HL-60 (cell line): Measurements from ENCODE around the gene CEP72.

Experiments used
- POLR2AphosphoS5 ChIP-seq: IDR thresholded peaks from 2 replicates; pipeline ENCODE4 v1.6.1; 2012; ENCODE audit warnings: low read depth
- TF ChIP-seq, protein P1 (sequence below): IDR thresholded peaks from one replicate; pipeline ENCODE4 v1.5.1; 2011; ENCODE audit warnings: low read length, control low read depth, inconsistent platforms; ENCODE audit not compliant: insufficient read depth

GRCh38 chr5:633501-633955 is 21.4 kb downstream of the CEP72 start:
- TF ChIP-seq, protein P1, sequence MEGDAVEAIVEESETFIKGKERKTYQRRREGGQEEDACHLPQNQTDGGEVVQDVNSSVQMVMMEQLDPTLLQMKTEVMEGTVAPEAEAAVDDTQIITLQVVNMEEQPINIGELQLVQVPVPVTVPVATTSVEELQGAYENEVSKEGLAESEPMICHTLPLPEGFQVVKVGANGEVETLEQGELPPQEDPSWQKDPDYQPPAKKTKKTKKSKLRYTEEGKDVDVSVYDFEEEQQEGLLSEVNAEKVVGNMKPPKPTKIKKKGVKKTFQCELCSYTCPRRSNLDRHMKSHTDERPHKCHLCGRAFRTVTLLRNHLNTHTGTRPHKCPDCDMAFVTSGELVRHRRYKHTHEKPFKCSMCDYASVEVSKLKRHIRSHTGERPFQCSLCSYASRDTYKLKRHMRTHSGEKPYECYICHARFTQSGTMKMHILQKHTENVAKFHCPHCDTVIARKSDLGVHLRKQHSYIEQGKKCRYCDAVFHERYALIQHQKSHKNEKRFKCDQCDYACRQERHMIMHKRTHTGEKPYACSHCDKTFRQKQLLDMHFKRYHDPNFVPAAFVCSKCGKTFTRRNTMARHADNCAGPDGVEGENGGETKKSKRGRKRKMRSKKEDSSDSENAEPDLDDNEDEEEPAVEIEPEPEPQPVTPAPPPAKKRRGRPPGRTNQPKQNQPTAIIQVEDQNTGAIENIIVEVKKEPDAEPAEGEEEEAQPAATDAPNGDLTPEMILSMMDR: no peak
- TF ChIP-seq POLR2AphosphoS5: no peak
